DND-41 (cell line): Measurements from ENCODE around the gene AFF3.

Source experiments
- CTCF ChIP-seq: IDR thresholded peaks from 2 replicates; pipeline ENCODE4 v1.5.1; 2012; ENCODE audit warnings: borderline replicate concordance, low read length, moderate library complexity, mild to moderate bottlenecking; ENCODE audit not compliant: poor library complexity, severe bottlenecking; ENCODE audit errors: extremely low read depth
- EZH2 ChIP-seq: IDR thresholded peaks from 3 replicates; pipeline ENCODE4 v1.6.1; 2012; ENCODE audit warnings: borderline replicate concordance, low read depth, mild to moderate bottlenecking, moderate library complexity, low read length, inconsistent platforms; ENCODE audit not compliant: severe bottlenecking

GRCh38 chr2:99522157-99522556, 620.2 kb downstream of the AFF3 start:
- TF ChIP-seq CTCF (no peak), EZH2 (no peak)
